Fibroblast of mammary gland (primary cell): ENCODE results near the gene GCNT2.

Experiments used
- DNase-seq: peaks from one replicate; pipeline ENCODE4 v3.0.0-alpha.2; 2010; ENCODE audit warnings: low read depth
- H3K4me3 ChIP-seq: 2 replicates; pipeline ENCODE4 v1.5.1; 2011; ENCODE audit warnings: low read depth, mild to moderate bottlenecking, low read length, moderate library complexity; ENCODE audit not compliant: control insufficient read depth
- CTCF ChIP-seq: conservative IDR thresholded peaks from 2 replicates; pipeline ENCODE4 v1.5.1; 2011; ENCODE audit warnings: low read depth, low read length, inconsistent platforms; ENCODE audit not compliant: control insufficient read depth, insufficient read depth

GCNT2 gene

DNA sequence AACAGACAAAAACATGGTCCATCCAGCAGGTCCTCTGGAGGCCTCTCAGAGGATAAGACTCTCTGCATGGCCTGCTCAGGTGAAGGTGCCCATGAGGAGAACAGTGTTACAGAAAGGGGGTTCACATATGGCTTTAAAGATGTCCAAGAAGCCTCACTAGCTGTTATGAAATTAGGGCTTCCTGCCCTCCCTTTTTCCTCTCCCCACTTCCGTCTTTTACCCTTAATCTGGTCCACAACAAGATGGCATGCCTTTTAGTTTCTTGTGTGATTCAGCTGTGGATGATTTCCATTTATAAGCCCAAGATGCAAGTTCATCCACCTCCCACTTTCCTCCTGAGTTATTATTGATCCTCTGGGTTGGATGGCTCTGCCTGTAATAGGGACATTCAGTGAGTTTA, 14.0 kb downstream of the GCNT2 start:
- H3K4me3 ChIP-seq, result no peak overlapping the region
- no peak for DNase-seq
- TF ChIP-seq CTCF, result no peak

- TF ChIP-seq CTCF, result no peak
- H3K4me3 ChIP-seq, result no peak overlapping the region
- no peak for DNase-seq
Measured at GRCh38 chr6:10537726-10538125, 16.6 kb downstream of the GCNT2 start.

GRCh38 chr6:10540073-10540746, 19.1 kb downstream of the GCNT2 start:
- no peak for TF ChIP-seq CTCF
- H3K4me3 ChIP-seq, result no peak overlapping the region
- DNase-seq, result no peak

GRCh38 chr6:10541591-10541990, 20.4 kb downstream of the GCNT2 start:
- TF ChIP-seq CTCF, result no peak
- H3K4me3 ChIP-seq, result no peak overlapping the region
- DNase-seq, result no peak

GRCh38 chr6:10542213-10542612, 21.1 kb downstream of the GCNT2 start:
- TF ChIP-seq CTCF, result no peak
- no peak overlapping the region for H3K4me3 ChIP-seq
- no peak for DNase-seq

- no peak for TF ChIP-seq CTCF
- no peak overlapping the region for H3K4me3 ChIP-seq
- DNase-seq, result no peak
Measured at GRCh38 chr6:10543488-10543887, 22.3 kb downstream of the GCNT2 start.

DNA sequence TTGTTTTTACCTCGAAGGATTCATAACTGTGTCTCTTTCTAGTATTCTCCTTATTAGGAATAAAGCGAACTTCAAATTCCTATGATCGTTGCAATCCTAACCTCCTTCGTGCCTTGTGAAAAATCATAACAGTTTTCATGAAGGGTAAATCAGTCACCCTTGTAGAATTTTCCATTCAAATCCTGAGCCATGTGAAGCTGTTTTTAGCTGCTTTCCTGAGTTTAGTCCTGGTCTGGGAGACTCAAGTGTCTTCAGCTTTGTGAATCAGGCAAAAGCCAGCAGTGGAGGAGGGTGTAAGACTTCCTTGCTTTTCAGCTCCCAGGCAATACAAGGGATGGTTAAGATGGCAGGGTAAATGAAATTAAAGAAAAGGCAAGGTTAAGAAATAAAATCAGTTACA, 24.3 kb downstream of the GCNT2 start:
- DNase-seq, result no peak
- TF ChIP-seq CTCF, result no peak
- H3K4me3 ChIP-seq, result no peak overlapping the region
